GM12878 (cell line): ENCODE results near the gene TSPEAR.

Source experiments
- BCL11A ChIP-seq: IDR thresholded peaks from 2 replicates; pipeline ENCODE4 v1.6.1; 2011; ENCODE audit warnings: low read depth, low read length
- CHD4 ChIP-seq: fragments of 200-600 bp; sonication (generic); IDR thresholded peaks from 2 replicates; pipeline ENCODE4 v1.6.1; 2016; ENCODE audit warnings: mild to moderate bottlenecking
- CTCF ChIP-seq, 3 experiments: IDR thresholded peaks in 2 of 3; conservative IDR thresholded peaks in 1 of 3; 2 replicates each; pipeline ENCODE4 v1.5.1; 2011; ENCODE audit warnings: low read depth in 3 of 3, low read length in 3 of 3, mild to moderate bottlenecking in 3 of 3, control low read depth in 2 of 3, moderate library complexity in 2 of 3, inconsistent platforms in 1 of 3, mixed read lengths in 1 of 3; ENCODE audit not compliant: control insufficient read depth in 2 of 3, insufficient read depth in 1 of 3; ENCODE audit errors: extremely low read depth in 1 of 3
- EP300 ChIP-seq, 2 experiments: fragments of 150-350 bp in 1 of 2; IDR thresholded peaks; 2 replicates each; pipeline ENCODE4 v1.6.1; 2011 to 2012; ENCODE audit warnings: low read depth in 2 of 2, low read length in 2 of 2, borderline replicate concordance in 1 of 2, improper control_type of control experiment in 1 of 2, inconsistent platforms in 1 of 2; ENCODE audit not compliant: control insufficient read depth in 1 of 2
- EZH2 ChIP-seq: IDR thresholded peaks from 2 replicates; pipeline ENCODE4 v1.6.1; 2012; ENCODE audit warnings: low read depth, mild to moderate bottlenecking, control low read depth, inconsistent platforms, low read length, borderline replicate concordance; ENCODE audit not compliant: control insufficient read depth
- HCFC1 ChIP-seq: fragments of 150-350 bp; IDR thresholded peaks from 2 replicates; pipeline ENCODE4 v1.6.1; 2014; ENCODE audit warnings: low read length
- HDAC2 ChIP-seq: fragments of 200-600 bp; sonication (generic); IDR thresholded peaks from 2 replicates; pipeline ENCODE4 v1.6.1; 2017
- HDAC6 ChIP-seq: fragments of 200-600 bp; sonication (generic); IDR thresholded peaks from one replicate; pipeline ENCODE4 v1.8.0; 2017; ENCODE audit warnings: antibody characterized with exemption; ENCODE audit not compliant: unreplicated experiment
- JUND ChIP-seq: IDR thresholded peaks from 2 replicates; pipeline ENCODE4 v1.6.1; 2012; ENCODE audit warnings: low read depth, mild to moderate bottlenecking, low read length, improper control_type of control experiment, moderate library complexity
- MYC ChIP-seq: IDR thresholded peaks from 2 replicates; pipeline ENCODE4 v1.6.1; 2011; ENCODE audit warnings: mild to moderate bottlenecking, low read length, moderate library complexity, inconsistent platforms; ENCODE audit not compliant: insufficient read depth, insufficient replicate concordance, insufficient read length, severe bottlenecking
- NFIC ChIP-seq: IDR thresholded peaks from 2 replicates; pipeline ENCODE4 v1.6.1; 2012; ENCODE audit warnings: low read depth, mild to moderate bottlenecking, inconsistent platforms, low read length, moderate library complexity
- RCOR1 ChIP-seq: conservative IDR thresholded peaks from 2 replicates; pipeline ENCODE4 v1.6.1; 2012; ENCODE audit warnings: low read depth, low read length, improper control_type of control experiment
- ZZZ3 ChIP-seq: IDR thresholded peaks from 2 replicates; pipeline ENCODE4 v1.6.1; 2011; ENCODE audit warnings: low read depth; ENCODE audit not compliant: control insufficient read depth, insufficient read length

- TF ChIP-seq HCFC1 (no peak), BCL11A (no peak), CTCF (IDR thresholded peaks at IDR 0.05 in 2 of 3, conservative IDR thresholded peaks at IDR 0.05 in 1 of 3; ENCODE audit: control insufficient read depth in 2 of 3, extremely low read depth in 1 of 3, insufficient read depth in 1 of 3, low read depth in 3 of 3, low read length in 3 of 3) (no peak), HDAC2 (no peak), ZZZ3 (no peak), JUND (no peak), RCOR1 (no peak), MYC (no peak), NFIC (no peak), EP300 (IDR thresholded peaks at IDR 0.05; ENCODE audit: borderline replicate concordance in 1 of 2, control insufficient read depth in 1 of 2, low read depth in 2 of 2, low read length in 2 of 2) (no peak), CHD4 (no peak), EZH2 (no peak), HDAC6 (no peak)
Measured at GRCh38 chr21:44490405-44490804, 221.0 kb downstream of the TSPEAR start.
